SK-N-SH (cell line): Measurements from ENCODE around the gene RNF40. TPM values are rescaled to one million over a fixed set of nuclear protein-coding genes. Genes with fewer than 3 reads are reported as not detected.

ENCODE experiments used
- CTCF ChIA-PET: fragments of 300-600, 350-600 bp; formaldehyde crosslinking; extraction: SDS; loops from one replicate; lab custom pipeline; 2021; lab: Yijun Ruan, JAX
- POLR2A ChIA-PET: fragments of 350-600 bp; sonication (Branson Sonifier 250); formaldehyde crosslinking; extraction: SDS; loops from one replicate; lab custom pipeline; 2020; ENCODE audit warnings: antibody characterized with exemption, inconsistent platforms; lab: Yijun Ruan, JAX
- DNase-seq: peaks from one replicate; pipeline ENCODE4 v3.0.0; 2012
- H2AFZ ChIP-seq: fragments of 200-600 bp; sonication (generic); 2 replicates; pipeline ENCODE4 v1.8.1; 2016; ENCODE audit warnings: antibody characterized with exemption, mild to moderate bottlenecking, low read depth
- H3F3A ChIP-seq: fragments of 200-600 bp; sonication (generic); replicated peaks from 2 replicates; pipeline ENCODE3; 2016; ENCODE audit warnings: antibody characterized with exemption, mild to moderate bottlenecking; ENCODE audit not compliant: insufficient read depth
- H3K27ac ChIP-seq, 2 experiments: fragments of 200-500 bp in 1 of 2; fragments of 200-600 bp in 1 of 2; sonication (Bioruptor generic) in 1 of 2; sonication (generic), shearing (Covaris generic) in 1 of 2; 2 replicates each; pipeline versions ENCODE4 v1.5.1 to v1.6.1; 2014 to 2016; ENCODE audit warnings: low read depth in 2 of 2, inconsistent platforms in 1 of 2, low read length in 1 of 2, mild to moderate bottlenecking in 1 of 2, mixed read lengths in 1 of 2
- H3K27me3 ChIP-seq: fragments of 200-600 bp; sonication (generic), shearing (Covaris generic); 2 replicates; pipeline ENCODE4 v1.6.1; 2016; ENCODE audit warnings: mixed run types; ENCODE audit not compliant: insufficient read depth
- H3K36me3 ChIP-seq, 2 experiments: fragments of 200-500 bp in 1 of 2; fragments of 200-600 bp in 1 of 2; sonication (Bioruptor generic) in 1 of 2; sonication (generic) in 1 of 2; replicated peaks in 1 of 2; 2 replicates each; pipeline versions ENCODE3 to v1.5.1; 2014 to 2016; ENCODE audit warnings: low read length in 1 of 2, mild to moderate bottlenecking in 1 of 2; ENCODE audit not compliant: insufficient read depth in 2 of 2, control insufficient read depth in 1 of 2
- H3K4me1 ChIP-seq, 2 experiments: fragments of 200-500 bp in 1 of 2; fragments of 200-600 bp in 1 of 2; sonication (Bioruptor generic) in 1 of 2; sonication (generic), shearing (Covaris generic) in 1 of 2; 2 replicates each; pipeline versions ENCODE4 v1.5.1 to v1.6.1; 2014 to 2016; ENCODE audit warnings: low read depth in 1 of 2, low read length in 1 of 2, mixed run types in 1 of 2; ENCODE audit not compliant: insufficient read depth in 2 of 2, control insufficient read depth in 1 of 2
- H3K4me2 ChIP-seq: fragments of 200-600 bp; sonication (generic), shearing (Covaris generic); 2 replicates; pipeline ENCODE4 v1.6.1; 2017; ENCODE audit warnings: mixed run types
- H3K4me3 ChIP-seq, 2 experiments: fragments of 200-500 bp in 1 of 2; fragments of 200-600 bp in 1 of 2; sonication (Bioruptor generic) in 1 of 2; sonication (generic), shearing (Covaris generic) in 1 of 2; 2 replicates each; pipeline versions ENCODE4 v1.5.1 to v1.8.1; 2014 to 2016; ENCODE audit warnings: low read depth in 2 of 2, inconsistent platforms in 1 of 2, low read length in 1 of 2, mild to moderate bottlenecking in 1 of 2, mixed read lengths in 1 of 2, moderate library complexity in 1 of 2
- H3K79me2 ChIP-seq: fragments of 200-600 bp; sonication (generic); 2 replicates; pipeline ENCODE4 v1.8.1; 2017; ENCODE audit warnings: mild to moderate bottlenecking; ENCODE audit not compliant: insufficient read depth
- H3K9ac ChIP-seq: fragments of 200-600 bp; sonication (generic); 2 replicates; pipeline ENCODE4 v1.6.1; 2017; ENCODE audit warnings: mixed run types
- H3K9me2 ChIP-seq: fragments of 200-600 bp; sonication (generic); 2 replicates; pipeline ENCODE4 v1.6.1; 2017; ENCODE audit warnings: mixed run types
- H3K9me3 ChIP-seq: fragments of 200-600 bp; sonication (generic); 2 replicates; pipeline ENCODE4 v1.6.1; 2017; ENCODE audit warnings: mixed run types, mild to moderate bottlenecking, moderate library complexity
- H4K20me1 ChIP-seq: fragments of 200-600 bp; sonication (generic); 2 replicates; pipeline ENCODE4 v1.6.1; 2017; ENCODE audit warnings: mild to moderate bottlenecking, mixed run types; ENCODE audit not compliant: insufficient read depth
- FOSL2 ChIP-seq: IDR thresholded peaks from 2 replicates; pipeline ENCODE4 v1.4.0; 2012; ENCODE audit warnings: low read depth, mild to moderate bottlenecking, moderate library complexity, borderline replicate concordance
- GATA2 ChIP-seq: sonication (generic); formaldehyde crosslinking; IDR thresholded peaks from 2 replicates; pipeline ENCODE4 v1.5.0; 2020; ENCODE audit warnings: mild to moderate bottlenecking, missing genetic modification reagents
- MXI1 ChIP-seq: IDR thresholded peaks from 2 replicates; pipeline ENCODE4 v1.6.1; 2012; ENCODE audit warnings: mild to moderate bottlenecking, low read depth, low read length, improper control_type of control experiment
- NRF1 ChIP-seq: IDR thresholded peaks from 2 replicates; pipeline ENCODE4 v1.6.1; 2012; ENCODE audit warnings: low read depth, mild to moderate bottlenecking, low read length
- POLR2AphosphoS5 ChIP-seq: IDR thresholded peaks from 2 replicates; pipeline ENCODE4 v1.6.1; 2012; ENCODE audit warnings: low read depth, low read length
- RAD21 ChIP-seq: IDR thresholded peaks from 2 replicates; pipeline ENCODE4 v1.6.1; 2012; ENCODE audit warnings: mild to moderate bottlenecking, low read length
- TAF1 ChIP-seq: IDR thresholded peaks from 2 replicates; pipeline ENCODE4 v1.6.1; 2012; ENCODE audit warnings: low read depth, mild to moderate bottlenecking, low read length, moderate library complexity, borderline replicate concordance
- TEAD4 ChIP-seq: IDR thresholded peaks from 2 replicates; pipeline ENCODE4 v1.4.0; 2012; ENCODE audit warnings: mild to moderate bottlenecking, borderline replicate concordance; ENCODE audit not compliant: insufficient read depth
- USF2 ChIP-seq: fragments of 150-350 bp; IDR thresholded peaks from 2 replicates; pipeline ENCODE4 v1.6.1; 2017; ENCODE audit warnings: antibody characterized with exemption, low read length, low read depth, borderline replicate concordance
- WGBS: methylation state at CpG from one replicate; pipeline ENCODE4 v1.1.6; 2017; ENCODE audit warnings: low lambda C conversion rate; 5-methylcytosine and 5-hydroxymethylcytosine counted together
- polyA plus RNA-seq, 3 experiments: library from polyadenylated mRNA; depleted of rRNA; stranded (reverse); fragments of >200 nt; gene quantifications; 2 replicates each; pipeline ENCODE4 v1.2.3, GENCODE V29; 2012

RNF40 gene
- polyA plus RNA-seq, 1 of the 3 experiments (the other 2 are of a cell fraction): 49.8 TPM

GRCh38 chr16:30721606-30722005 is 40.5 kb upstream of the RNF40 start:
- H3K27ac ChIP-seq: no peak overlapping the region
- CTCF ChIA-PET: no interaction called here

GRCh38 chr16:30722443-30722842 is 39.7 kb upstream of the RNF40 start:
- H3K4me1 ChIP-seq: no peaks in the 10 kb centered on the region
- H3K9me2 ChIP-seq: no peaks in the 10 kb centered on the region
- no peak overlapping the region for H3K4me3 ChIP-seq
- CTCF ChIA-PET: interaction anchor here (0.8 kb wide), 2 partner anchors 16 to 20 kb away, joined by 3 read pairs; no protein-coding TSS in a partner anchor
- peaks cover 71 to 74% of the 10 kb centered on the region in 2 experiments for H3K36me3 ChIP-seq
- no peak overlapping the region for H2AFZ ChIP-seq
- no peak overlapping the region for H3K9ac ChIP-seq
- no peak for TF ChIP-seq POLR2AphosphoS5
- no peak for TF ChIP-seq TAF1
- TF ChIP-seq GATA2 (CRISPR knock-in tag): no peak
- TF ChIP-seq USF2: no peak
- 89% methylated on average over 6 of the region's 6 CpGs for WGBS
- no peak overlapping the region for H3K4me2 ChIP-seq
- no peaks in the 10 kb centered on the region for H3K9me3 ChIP-seq
- peak; percentile 27 for DNase-seq
- H3K27ac ChIP-seq: no peak overlapping the region
- POLR2A ChIA-PET: no interaction called here
- H4K20me1 ChIP-seq: 0 out of 2 replicates have a peak, but pooled peaks cover 9% of the 10 kb centered on the region
- no peaks in the 10 kb centered on the region for H3K27me3 ChIP-seq
- H3K79me2 ChIP-seq: peaks cover 70% of the 10 kb centered on the region
- H3F3A ChIP-seq: peaks cover 14% of the 10 kb centered on the region

More at GRCh38 chr16:30721606-30722005, 40.5 kb upstream of the RNF40 start:
- Histone ChIP-seq H4K20me1 (0 out of 2 replicates have a peak, but pooled peaks cover 9% of the 10 kb centered on the region), H3K27me3 (no peaks in the 10 kb centered on the region), H3K4me1 (no peaks in the 10 kb centered on the region), H2AFZ (no peak overlapping the region), H3K9me2 (no peaks in the 10 kb centered on the region), H3K9me3 (no peaks in the 10 kb centered on the region), H3F3A (peaks cover 9% of the 10 kb centered on the region), H3K79me2 (peaks cover 70% of the 10 kb centered on the region), H3K4me2 (no peak overlapping the region), H3K36me3 (peaks cover 74 to 78% of the 10 kb centered on the region in 2 experiments), H3K4me3 (no peak overlapping the region), H3K9ac (no peak overlapping the region)
- TF ChIP-seq RAD21 (no peak), MXI1 (no peak), FOSL2 (no peak)
- DNase-seq: no peak
- POLR2A ChIA-PET: interaction anchor here (0.7 kb wide), 1 partner anchor 26 kb away, joined by 3 read pairs; no protein-coding TSS in a partner anchor
- WGBS: 100% methylated on average over 1 of the region's 1 CpG

GRCh38 chr16:30722916-30723315 is 39.2 kb upstream of the RNF40 start:
- Histone ChIP-seq H3K27me3 (no peaks in the 10 kb centered on the region), H3F3A (peaks cover 14% of the 10 kb centered on the region), H3K4me3 (no peak overlapping the region), H2AFZ (no peak overlapping the region), H3K36me3 (peaks cover 71 to 73% of the 10 kb centered on the region in 2 experiments), H3K9ac (no peak overlapping the region), H3K4me1 (no peaks in the 10 kb centered on the region), H3K27ac (no peak overlapping the region), H4K20me1 (0 out of 2 replicates have a peak, but pooled peaks cover 9% of the 10 kb centered on the region), H3K9me3 (no peaks in the 10 kb centered on the region), H3K79me2 (peaks cover 70% of the 10 kb centered on the region), H3K9me2 (no peaks in the 10 kb centered on the region), H3K4me2 (no peak overlapping the region)
- DNase-seq: no peak
- ChIA-PET POLR2A (no interaction called here), CTCF (interaction anchor here (0.8 to 1.5 kb wide), 3 partner anchors 11 to 20 kb away, joined by 3 read pairs; no protein-coding TSS in a partner anchor)
- 96% methylated on average over 10 of the region's 10 CpGs for WGBS
- TF ChIP-seq NRF1: no peak
- no peak for TF ChIP-seq TEAD4
